ENCODE measurements around the gene DDIT4. TPM values are rescaled to one million over a fixed set of nuclear protein-coding genes. Genes with fewer than 3 reads are reported as not detected.

DDIT4 gene
- total RNA-seq, 1 experiment from 2014 or later: 462 TPM

- intact Hi-C loops (cut with micrococcal nuclease): no loop called here
- no TSS peak for BruUV-seq (replicated peaks)
- Histone ChIP-seq H2AFZ (ENCODE audit: low read depth, low read length, poor library complexity, severe bottlenecking) (no peak overlapping the region), H3K9me2 (ENCODE audit: insufficient read depth) (no peaks in the 10 kb centered on the region), H3K9ac (ENCODE audit: low read length) (no peak overlapping the region; the same call in 1 of the 2 replicates), H3K4me1 (ENCODE audit: control insufficient read depth in 1 of 2, insufficient read depth in 2 of 2, low read length in 2 of 2) (peaks cover 34 to 51% of the 10 kb centered on the region in 2 experiments), H3K79me2 (ENCODE audit: insufficient read depth, low read length) (no peaks in the 10 kb centered on the region), H3K27ac (ENCODE audit: low read depth, low read length) (no peak overlapping the region), H3K4me2 (ENCODE audit: low read length) (no peak overlapping the region), H4K20me1 (ENCODE audit: insufficient read depth) (no peaks in the 10 kb centered on the region), H3K27me3 (ENCODE audit: insufficient read depth, low read length) (no peaks in the 10 kb centered on the region), H3K36me3 (ENCODE audit: control insufficient read depth in 1 of 2, insufficient read depth in 2 of 2, low read length in 2 of 2) (no peaks in the 10 kb centered on the region), H3K4me3 (replicated peaks in 1 of 2; ENCODE audit: low read depth in 1 of 2, low read length in 2 of 2) (no peak overlapping the region), H3K9me3 (ENCODE audit: control insufficient read depth in 1 of 2, insufficient read depth in 1 of 2, low read depth in 1 of 2, low read length in 2 of 2) (no peaks in the 10 kb centered on the region)
- no peak for TF ChIP-seq ZBTB33 (IDR thresholded peaks at IDR 0.05; ENCODE audit: extremely low read depth, insufficient replicate concordance, low read length)
- POLR2A ChIA-PET: interaction anchor here (1.0 to 9.2 kb wide), 2 partner anchors 8 to 24 kb away, joined by 3 to 166 read pairs; partner anchors contain the start of gene DDIT4
- RAD21 ChIA-PET (ENCODE audit: low non-redundant PET in 1 of 2, low total read pairs in 2 of 2, uncharacterized antibody in 2 of 2, unreplicated experiment in 2 of 2): no interaction called here
- CTCF ChIA-PET: no interaction called here
- ATAC-seq (no peak), DNase-seq (ENCODE audit: low read depth, low spot score) (no peak)
Observed at GRCh38 chr10:72265990-72266865, 7.5 kb upstream of the DDIT4 start.

GRCh38 chr10:72267381-72267780 is 6.3 kb upstream of the DDIT4 start:
- intact Hi-C loops (cut with micrococcal nuclease): no loop called here
- no peak for TF ChIP-seq ATF3 (IDR thresholded peaks at IDR 0.05)
- TF ChIP-seq REST (IDR thresholded peaks at IDR 0.05; ENCODE audit: low read depth): no peak
- TF ChIP-seq EGR1 (IDR thresholded peaks at IDR 0.05; ENCODE audit: low read depth): no peak
- no peak for TF ChIP-seq SP1 (IDR thresholded peaks at IDR 0.05; ENCODE audit: low read depth)
- no peaks in the 10 kb centered on the region for H3K27me3 ChIP-seq (ENCODE audit: insufficient read depth, low read length)
- POLR2A ChIA-PET: no interaction called here
- H2AFZ ChIP-seq (ENCODE audit: low read depth, low read length, poor library complexity, severe bottlenecking): no peak overlapping the region
- CTCF ChIA-PET: no interaction called here
- DNase-seq (ENCODE audit: low read depth, low spot score) (no peak), ATAC-seq (no peak)
- no TSS peak for BruUV-seq (replicated peaks)
- H3K4me2 ChIP-seq (ENCODE audit: low read length): no peak overlapping the region
- no peaks in the 10 kb centered on the region for H3K79me2 ChIP-seq (ENCODE audit: insufficient read depth, low read length)
- H3K36me3 ChIP-seq (ENCODE audit: control insufficient read depth in 1 of 2, insufficient read depth in 2 of 2, low read length in 2 of 2): no peaks in the 10 kb centered on the region
- no peaks in the 10 kb centered on the region for H3K9me3 ChIP-seq (ENCODE audit: control insufficient read depth in 1 of 2, insufficient read depth in 1 of 2, low read depth in 1 of 2, low read length in 2 of 2)
- no peak overlapping the region for H3K27ac ChIP-seq (ENCODE audit: low read depth, low read length)
- RAD21 ChIA-PET (ENCODE audit: low non-redundant PET in 1 of 2, low total read pairs in 2 of 2, uncharacterized antibody in 2 of 2, unreplicated experiment in 2 of 2): no interaction called here
- H3K4me3 ChIP-seq (replicated peaks in 1 of 2; ENCODE audit: low read depth in 1 of 2, low read length in 2 of 2): no peak overlapping the region
- H3K9ac ChIP-seq (ENCODE audit: low read length): no peak overlapping the region
- peaks cover 29 to 47% of the 10 kb centered on the region in 2 experiments for H3K4me1 ChIP-seq (ENCODE audit: control insufficient read depth in 1 of 2, insufficient read depth in 2 of 2, low read length in 2 of 2)
- H3K9me2 ChIP-seq (ENCODE audit: insufficient read depth): no peaks in the 10 kb centered on the region
- H4K20me1 ChIP-seq (ENCODE audit: insufficient read depth): no peaks in the 10 kb centered on the region

Measured in HCT116 (cell line).